Right lobe of liver (tissue), 6 donors: ENCODE measurements around the gene TMEM203. TPM values are rescaled to one million over a fixed set of nuclear protein-coding genes. Genes with fewer than 3 reads are reported as not detected.

Experiments used
- ATAC-seq, 4 donors: fragments of 200-7000 bp; cut with Tn5 transposase; one replicate each; pipeline ENCODE4 v1.9.1; 2020; ENCODE audit warnings: mild to moderate bottlenecking in 4 of 4, moderate library complexity in 4 of 4
- DNase-seq, 3 donors: peaks; one replicate each; pipeline ENCODE4 v3.0.0-alpha.2; 2020
- H3K27ac ChIP-seq, 3 donors: fragments of 200-600 bp; one replicate each; pipeline ENCODE4 v1.8.0; 2022
- H3K27me3 ChIP-seq, 2 donors: fragments of 200-600 bp; one replicate each; pipeline ENCODE4 v1.8.0; 2022
- H3K36me3 ChIP-seq, 4 donors: fragments of 200-600 bp; sonication (generic) in 1 of 4; one replicate each; pipeline versions ENCODE4 v1.5.1 to v1.8.0; 2017 to 2022; ENCODE audit warnings: control low read depth in 1 of 4
- H3K4me1 ChIP-seq, 4 donors: fragments of 200-600 bp; sonication (generic) in 1 of 4; one replicate each; pipeline versions ENCODE4 v1.5.1 to v1.8.0; 2017 to 2022; ENCODE audit warnings: control low read depth in 1 of 4
- H3K4me3 ChIP-seq, 3 donors: fragments of 200-600 bp; one replicate each; pipeline ENCODE4 v1.8.0; 2022
- H3K9me3 ChIP-seq, 4 donors: fragments of 200-600 bp; sonication (generic) in 1 of 4; one replicate each; pipeline versions ENCODE4 v1.5.1 to v1.8.0; 2017 to 2022; ENCODE audit warnings: control low read depth in 1 of 4
- CTCF ChIP-seq, 4 donors: fragments of 200-600 bp in 3 of 4; fragments of 450-650 bp in 1 of 4; IDR thresholded peaks; one replicate each; pipeline versions ENCODE4 v1.5.1 to v1.8.0; 2016 to 2022; ENCODE audit warnings: antibody characterized with exemption in 4 of 4, mild to moderate bottlenecking in 2 of 4
- POLR2A ChIP-seq: fragments of 450-650 bp; IDR thresholded peaks from one replicate; pipeline ENCODE4 v1.6.1; 2017; ENCODE audit warnings: antibody characterized with exemption, mild to moderate bottlenecking
- WGBS: methylation state at CpG from one replicate; pipeline ENCODE4 v1.1.6; 2018; ENCODE audit warnings: low coverage, low lambda C conversion rate; ENCODE audit not compliant: insufficient coverage; ENCODE audit errors: missing lambda C conversion rate; 5-methylcytosine and 5-hydroxymethylcytosine counted together
- intact Hi-C, 2 donors: fragments of 100-400 bp; cut with DNase I; formaldehyde crosslinking; loops; one replicate each; pipeline versions ENCODE4 v1.11.2 to v1.14.1; 2022
- total RNA-seq, 6 experiments: library from RNA; depleted of rRNA in 2 of 6; stranded (reverse); fragments of >200 nt in 2 of 6; fragmentation: NEBNext Ultra II Directional in 3 of 6; extraction: Animal tissue kit (Norgen Biotek cat#: 25700) in 3 of 6; gene quantifications; one replicate each; pipeline versions ENCODE4 v1.1.0 to v1.2.4, GENCODE V29; 2016 to 2023
- donor health status: DM: no; HTN: yes; CAD: no.
- donor health status: DM: no; HTN: no; CAD: no.
- donor health status: DM: no; HTN: no; CAD: no.
- donor health status: DM: no; HTN: yes; CAD: no.
- donor health status: DM: no; HTN: yes; CAD: no.

Gene TMEM203
- total RNA-seq, 6 experiments from 2014 or later: 17.7 to 28.0 (median 23.9) TPM

GRCh38 chr9:137234055-137234697, 28.7 kb upstream of the TMEM203 start:
- DNase-seq (no peak), ATAC-seq (no peak)
- H3K4me3 ChIP-seq: no peak overlapping the region
- intact Hi-C loops: loop anchor here (5.0 to 10.0 kb wide), 4 partner anchors 49 to 117 kb away; partner anchors contain the start of genes ANAPC2 (in 1 of the 2) and SSNA1 (in 1 of the 2)
- H3K9me3 ChIP-seq: no peaks in the 10 kb centered on the region
- peaks cover 0 to 6% (median 0%) of the 10 kb centered on the region in 4 donors for H3K4me1 ChIP-seq
- H3K36me3 ChIP-seq: no peaks in the 10 kb centered on the region
- H3K27ac ChIP-seq: no peak overlapping the region
- TF ChIP-seq CTCF (IDR thresholded peaks at IDR 0.05): no peak
- no peak for TF ChIP-seq POLR2A
- no peaks in the 10 kb centered on the region for H3K27me3 ChIP-seq
- 10% methylated on average over 2 of the region's 40 CpGs for WGBS

- H3K27me3 ChIP-seq: no peaks in the 10 kb centered on the region
- whole genome bisulfite sequencing: 31% methylated on average over 3 of the region's 40 CpGs
- ATAC-seq: no peak
These were observed 27.9 kb upstream of the TMEM203 start for GRCh38 chr9:137233143-137233980.

GRCh38 chr9:137232510-137232909, 27.1 kb upstream of the TMEM203 start:
- H3K9me3 ChIP-seq: no peaks in the 10 kb centered on the region
- TF ChIP-seq CTCF (IDR thresholded peaks at IDR 0.05): no peak
- TF ChIP-seq POLR2A: no peak
- H3K27me3 ChIP-seq: no peaks in the 10 kb centered on the region
- WGBS: no CpG with 5 or more reads among the region's 24 CpGs
- ATAC-seq (no peak), DNase-seq (no peak)
- no peaks in the 10 kb centered on the region for H3K36me3 ChIP-seq
- peaks cover 0 to 6% (median 0%) of the 10 kb centered on the region in 4 donors for H3K4me1 ChIP-seq
- no peak overlapping the region for H3K27ac ChIP-seq
- intact Hi-C loops: loop anchor here (5.0 to 10.0 kb wide), 4 partner anchors 48 to 115 kb away; partner anchors contain the start of genes ANAPC2 (in 1 of the 2) and SSNA1 (in 1 of the 2)
- H3K4me3 ChIP-seq: no peak overlapping the region

More at GRCh38 chr9:137233143-137233980, 27.9 kb upstream of the TMEM203 start:
- Histone ChIP-seq H3K4me3 (no peak overlapping the region), H3K27ac (no peak overlapping the region), H3K36me3 (no peaks in the 10 kb centered on the region), H3K9me3 (no peaks in the 10 kb centered on the region), H3K4me1 (peaks cover 0 to 6% (median 0%) of the 10 kb centered on the region in 4 donors)
- no peak for TF ChIP-seq POLR2A
- TF ChIP-seq CTCF (IDR thresholded peaks at IDR 0.05): no peak
- intact Hi-C loops: loop anchor here (5.0 to 10.0 kb wide), 4 partner anchors 49 to 116 kb away; partner anchors contain the start of genes ANAPC2 (in 1 of the 2) and SSNA1 (in 1 of the 2)
- no peak for DNase-seq

GRCh38 chr9:137232101-137232500, 26.7 kb upstream of the TMEM203 start:
- H3K27ac ChIP-seq: no peak overlapping the region
- ATAC-seq (no peak), DNase-seq (no peak)
- H3K36me3 ChIP-seq: no peaks in the 10 kb centered on the region
- peaks cover 0 to 6% (median 0%) of the 10 kb centered on the region in 4 donors for H3K4me1 ChIP-seq
- 60% methylated on average over 1 of the region's 10 CpGs for WGBS
- intact Hi-C loops: loop anchor here (5.0 to 10.0 kb wide), 4 partner anchors 47 to 115 kb away; partner anchors contain the start of genes ANAPC2 (in 1 of the 2) and SSNA1 (in 1 of the 2)
- no peaks in the 10 kb centered on the region for H3K9me3 ChIP-seq
- H3K4me3 ChIP-seq: no peak overlapping the region
- no peaks in the 10 kb centered on the region for H3K27me3 ChIP-seq
- TF ChIP-seq POLR2A (no peak), CTCF (IDR thresholded peaks at IDR 0.05) (no peak)
